Activated naive CD4-positive, alpha-beta T cell treated with Interleukin-2 at 50 U/mL for 16 hours (primary cell): Measurements from ENCODE around the gene CC2D1A.
"Not testable (repeated sequence)": the region's sequence is repeated elsewhere in the genome, so short reads cannot be mapped to it uniquely, and the experiment has no call there.

Experiments used
- DNase-seq: peaks from one replicate; pipeline ENCODE4 v3.0.0-alpha.2; 2020

The CC2D1A gene

GRCh38 chr19:13963603-13964105, 57.7 kb downstream of the CC2D1A start:
- no peak for DNase-seq

GRCh38 chr19:13964776-13965175, 58.8 kb downstream of the CC2D1A start:
- DNase-seq = no peak

- DNase-seq = no peak
Observed at GRCh38 chr19:13965377-13965896, 59.4 kb downstream of the CC2D1A start.

GRCh38 chr19:13965926-13966683, 60.1 kb downstream of the CC2D1A start:
- no peak for DNase-seq

- DNase-seq = no peak
Observed at GRCh38 chr19:13966684-13967128, 60.7 kb downstream of the CC2D1A start.

GRCh38 chr19:13967206-13967605, 61.2 kb downstream of the CC2D1A start:
- not testable (repeated sequence) for DNase-seq

- DNase-seq = no peak
Observed at GRCh38 chr19:13968383-13968935, 62.5 kb downstream of the CC2D1A start.

GRCh38 chr19:13968999-13969398, 63.0 kb downstream of the CC2D1A start:
- no peak for DNase-seq

GRCh38 chr19:13969897-13970296, 63.9 kb downstream of the CC2D1A start:
- no peak for DNase-seq

- not testable (repeated sequence) for DNase-seq
Observed at GRCh38 chr19:13971868-13972267, 65.9 kb downstream of the CC2D1A start.

GRCh38 chr19:13972368-13973155, 66.6 kb downstream of the CC2D1A start:
- no peak for DNase-seq

GRCh38 chr19:13973479-13973878, 67.5 kb downstream of the CC2D1A start:
- not testable (repeated sequence) for DNase-seq

GRCh38 chr19:13974073-13974472, 68.1 kb downstream of the CC2D1A start:
- peak; percentile 34 for DNase-seq

GRCh38 chr19:13975870-13976269, 69.9 kb downstream of the CC2D1A start:
- DNase-seq = no peak

GRCh38 chr19:13976446-13976845, 70.4 kb downstream of the CC2D1A start:
- no peak for DNase-seq

GRCh38 chr19:13977803-13978202, 71.8 kb downstream of the CC2D1A start:
- no peak for DNase-seq

- no peak for DNase-seq
Observed at GRCh38 chr19:13978351-13979243, 72.6 kb downstream of the CC2D1A start.

GRCh38 chr19:13979244-13979615, 73.2 kb downstream of the CC2D1A start:
- no peak for DNase-seq

GRCh38 chr19:13979686-13980085, 73.7 kb downstream of the CC2D1A start:
- no peak for DNase-seq

- no peak for DNase-seq
Observed at GRCh38 chr19:13980340-13980739, 74.3 kb downstream of the CC2D1A start.
